GM12878 (cell line): ENCODE measurements around the gene SLC31A1. TPM values are rescaled to one million over a fixed set of nuclear protein-coding genes. Genes with fewer than 3 reads are reported as not detected.

Experiments
- ATAC-seq: fragments of 200-7000 bp; cut with Tn5 transposase; 3 replicates; pipeline ENCODE4 v1.9.1; 2020; ENCODE audit warnings: mild to moderate bottlenecking, moderate library complexity
- BruUV-seq: library from RNA; stranded (reverse); fragments of 400-500 nt; replicated peaks from 2 replicates; lab custom pipeline; 2021; lab: Mats Ljungman, UMichigan
- CTCF ChIA-PET: fragments of 300-600 bp; sonication (Branson Sonifier 250); formaldehyde crosslinking; extraction: SDS; loops from one replicate; lab custom pipeline; 2021; ENCODE audit warnings: inconsistent platforms; lab: Yijun Ruan, JAX
- POLR2A ChIA-PET: fragments of 350-600 bp; formaldehyde crosslinking; extraction: SDS; loops from one replicate; lab custom pipeline; 2021; ENCODE audit warnings: inconsistent platforms; lab: Charles Lee
- RAD21 ChIA-PET: fragments of 300-600 bp; sonication (Branson Sonifier 250); formaldehyde crosslinking; loops from one replicate; lab custom pipeline; 2023; ENCODE audit warnings: antibody characterized with exemption; ENCODE audit not compliant: unreplicated experiment; lab: Charles Lee
- SMC1A ChIA-PET: fragments of 300-600 bp; sonication (Branson Sonifier 250); formaldehyde crosslinking; loops from one replicate; lab custom pipeline; 2023; ENCODE audit not compliant: unreplicated experiment, uncharacterized antibody; lab: Charles Lee
- DNase-seq: peaks from one replicate; pipeline ENCODE4 v3.0.0-alpha.2; 2011; ENCODE audit warnings: low read depth, low spot score
- FAIRE-seq: peaks from 3 replicates; lab custom pipeline; 2011; peaks lifted over from hg19 to GRCh38; lab: Jason Lieb, UNC
- H2AFZ ChIP-seq: 2 replicates; pipeline ENCODE4 v1.6.0; 2011; ENCODE audit warnings: low read depth, low read length, control low read depth; ENCODE audit not compliant: control insufficient read depth
- H3K27ac ChIP-seq: 2 replicates; pipeline ENCODE4 v1.5.1; 2011; ENCODE audit warnings: control low read depth; ENCODE audit not compliant: control insufficient read depth, insufficient read depth
- H3K27me3 ChIP-seq, 2 experiments: replicated peaks in 1 of 2; 2 replicates each; pipeline versions ENCODE4 v1.6.0 to v1.6.1; 2011; ENCODE audit warnings: low read length in 1 of 2; ENCODE audit not compliant: control insufficient read depth in 2 of 2, insufficient read depth in 2 of 2
- H3K36me3 ChIP-seq, 2 experiments: 2 replicates each; pipeline ENCODE4 v1.5.1; 2011; ENCODE audit warnings: low read length in 1 of 2; ENCODE audit not compliant: control insufficient read depth in 2 of 2, insufficient read depth in 2 of 2
- H3K4me1 ChIP-seq: 2 replicates; pipeline ENCODE4 v1.6.1; 2011; ENCODE audit warnings: mild to moderate bottlenecking, low read length, moderate library complexity, mixed read lengths; ENCODE audit not compliant: control insufficient read depth, insufficient read depth
- H3K4me2 ChIP-seq: 2 replicates; pipeline ENCODE4 v1.6.0; 2011; ENCODE audit warnings: control low read depth; ENCODE audit not compliant: control insufficient read depth, insufficient read depth
- H3K4me3 ChIP-seq: fragments of 200-600 bp; sonication (generic); 2 replicates; pipeline ENCODE4 v1.5.1; 2016
- H3K79me2 ChIP-seq: 2 replicates; pipeline ENCODE4 v1.6.0; 2011; ENCODE audit warnings: low read length; ENCODE audit not compliant: control insufficient read depth, insufficient read depth
- H3K9ac ChIP-seq: 2 replicates; pipeline ENCODE4 v1.8.0; 2011; ENCODE audit warnings: low read length, control low read depth, mixed read lengths; ENCODE audit not compliant: control insufficient read depth, insufficient read depth
- H3K9me3 ChIP-seq: replicated peaks from 3 replicates; pipeline ENCODE4 v1.5.1; 2011; ENCODE audit warnings: mild to moderate bottlenecking, low read length; ENCODE audit not compliant: control insufficient read depth, insufficient read depth
- H4K20me1 ChIP-seq: 2 replicates; pipeline ENCODE4 v1.6.0; 2011; ENCODE audit not compliant: control insufficient read depth, insufficient read depth
- BCL11A ChIP-seq: IDR thresholded peaks from 2 replicates; pipeline ENCODE4 v1.6.1; 2011; ENCODE audit warnings: low read depth, low read length
- BHLHE40 ChIP-seq, 2 experiments: fragments of 450-650 bp in 1 of 2; IDR thresholded peaks; 2 replicates each; pipeline ENCODE4 v1.6.1; 2011 to 2017; ENCODE audit warnings: low read depth in 2 of 2, borderline replicate concordance in 1 of 2, improper control_type of control experiment in 1 of 2, low read length in 1 of 2, mild to moderate bottlenecking in 1 of 2
- CEBPB ChIP-seq, 2 experiments: fragments of 150-350 bp in 1 of 2; IDR thresholded peaks; 2 replicates each; pipeline ENCODE4 v1.6.1; 2012 to 2014; ENCODE audit warnings: low read depth in 2 of 2, low read length in 2 of 2, borderline replicate concordance in 1 of 2, inconsistent platforms in 1 of 2
- EP300 ChIP-seq, 2 experiments: fragments of 150-350 bp in 1 of 2; IDR thresholded peaks; 2 replicates each; pipeline ENCODE4 v1.6.1; 2011 to 2012; ENCODE audit warnings: low read depth in 2 of 2, low read length in 2 of 2, borderline replicate concordance in 1 of 2, improper control_type of control experiment in 1 of 2, inconsistent platforms in 1 of 2; ENCODE audit not compliant: control insufficient read depth in 1 of 2
- KLF5 ChIP-seq: fragments of 450-650 bp; IDR thresholded peaks from 2 replicates; pipeline ENCODE4 v1.6.1; 2014; ENCODE audit warnings: mild to moderate bottlenecking; ENCODE audit not compliant: partially characterized antibody
- MLLT1 ChIP-seq: fragments of 450-650 bp; IDR thresholded peaks from 2 replicates; pipeline ENCODE4 v1.6.1; 2016; ENCODE audit warnings: mild to moderate bottlenecking
- NR2F1 ChIP-seq: fragments of 450-650 bp; conservative IDR thresholded peaks from 2 replicates; pipeline ENCODE4 v1.6.1; 2017; ENCODE audit warnings: mild to moderate bottlenecking
- POLR2AphosphoS5 ChIP-seq: IDR thresholded peaks from 2 replicates; pipeline ENCODE4 v1.6.1; 2011; ENCODE audit warnings: mild to moderate bottlenecking, low read length, inconsistent platforms
- STAT3 ChIP-seq: IDR thresholded peaks from 2 replicates; pipeline ENCODE4 v1.6.1; 2011; ENCODE audit warnings: low read depth, low read length, improper control_type of control experiment
- TBL1XR1 ChIP-seq: IDR thresholded peaks from 2 replicates; pipeline ENCODE4 v1.6.1; 2012; ENCODE audit warnings: low read depth, low read length, improper control_type of control experiment
- ZBED1 ChIP-seq: IDR thresholded peaks from 2 replicates; pipeline ENCODE4 v1.6.1; 2016; ENCODE audit warnings: borderline replicate concordance
- ZBTB40 ChIP-seq: fragments of 450-650 bp; IDR thresholded peaks from 2 replicates; pipeline ENCODE4 v1.6.1; 2016; ENCODE audit warnings: mild to moderate bottlenecking, moderate library complexity, borderline replicate concordance
- WGBS: methylation state at CpG from one replicate; pipeline ENCODE4 v1.1.6; 2016; ENCODE audit warnings: low lambda C conversion rate; ENCODE audit not compliant: insufficient replicate concordance, insufficient coverage; ENCODE audit errors: missing lambda C conversion rate; 5-methylcytosine and 5-hydroxymethylcytosine counted together
- in situ Hi-C: fragments of 300-500 bp; cut with MboI; formaldehyde crosslinking; loops from 9 replicates; pipeline ENCODE4 v1.14.3; 2018; ENCODE audit warnings: mixed read lengths
- intact Hi-C: fragments of 100-400 bp; cut with micrococcal nuclease; formaldehyde crosslinking; loops from one replicate; pipeline ENCODE4 v1.14.2; 2022; ENCODE audit not compliant: unreplicated experiment
- polyA plus RNA-seq, 11 experiments: library from polyadenylated mRNA; depleted of rRNA in 4 of 11; unstranded in 6 of 11; stranded (reverse) in 5 of 11; fragments of >200 nt; fragmentation: Nextera tagmentation in 4 of 11; fragmentation: Illumina TruSeq in 1 of 11; extraction: Ambion mirVana in 4 of 11; extraction: Trizol in 1 of 11; gene quantifications; 1 replicate in 1 of 11; 2 replicates in 10 of 11; pipeline versions ENCODE4 v1.2.1 to v1.2.3, GENCODE V29; 2011 to 2016; ENCODE audit warnings: inconsistent platforms in 2 of 11, missing spikeins in 2 of 11, low read depth in 1 of 11
- total RNA-seq, 4 experiments: library from RNA; depleted of rRNA in 3 of 4; stranded (reverse); fragments of >200 nt in 3 of 4; fragmentation: Illumina TruSeq in 1 of 4; extraction: Trizol in 1 of 4; gene quantifications; 2 replicates each; pipeline versions ENCODE4 v1.2.1 to v1.2.3, GENCODE V29; 2013 to 2021
- TF ChIP-seq, protein P1 (sequence below): fragments of 150-350 bp; IDR thresholded peaks from 2 replicates; pipeline ENCODE4 v1.6.1; 2014; ENCODE audit warnings: mild to moderate bottlenecking, low read depth, low read length

SLC31A1 gene
- total and polyA plus RNA-seq, 10 of the 15 experiments (the other 5 are each of a cell fraction or from before 2014, with no cell fraction given), result 7.3 to 16.2 (median 10.5) TPM

DNA sequence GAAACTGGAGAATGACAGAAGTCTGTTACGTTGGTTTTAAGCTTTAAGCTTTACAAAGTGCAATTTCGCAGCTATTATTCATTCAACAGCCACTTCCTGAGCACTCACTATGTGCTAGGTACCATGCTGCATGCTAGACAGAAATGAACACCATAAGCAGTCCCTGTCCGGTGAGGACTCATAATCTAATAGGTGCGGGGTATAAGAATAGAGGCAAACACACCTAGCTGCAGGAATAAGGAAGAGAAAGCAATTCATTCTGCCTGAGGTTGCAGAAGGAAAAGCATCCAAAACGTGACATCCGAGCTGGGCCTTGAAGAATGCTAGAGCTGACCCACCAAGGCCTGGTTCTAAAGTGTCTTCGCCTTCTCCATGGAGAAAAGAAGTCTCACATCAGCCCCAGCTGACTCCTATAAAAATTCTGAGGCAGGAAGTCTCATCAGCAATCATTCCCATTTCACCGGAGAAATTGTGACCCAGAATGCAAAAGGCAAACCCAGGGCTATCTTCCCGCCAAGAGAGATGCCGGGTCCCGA is 809 bp upstream of the SLC31A1 start:
- peaks cover 4% of the 10 kb centered on the region; the same call in 1 of the 2 replicates for H3K4me1 ChIP-seq
- H3K79me2 ChIP-seq, result peaks cover 75% of the 10 kb centered on the region
- TF ChIP-seq BHLHE40 (IDR thresholded peaks at IDR 0.05; ENCODE audit: borderline replicate concordance in 1 of 2, low read depth in 2 of 2, low read length in 1 of 2), result peak; percentile 60 to 62; a peak in 2 of 4 replicates
- TF ChIP-seq POLR2AphosphoS5, result no peak
- TF ChIP-seq STAT3, result no peak
- TF ChIP-seq BCL11A, result no peak
- no peak for TF ChIP-seq EP300 (IDR thresholded peaks at IDR 0.05; ENCODE audit: borderline replicate concordance in 1 of 2, control insufficient read depth in 1 of 2, low read depth in 2 of 2, low read length in 2 of 2)
- TF ChIP-seq KLF5, result no peak
- no peak for TF ChIP-seq CEBPB (IDR thresholded peaks at IDR 0.05; ENCODE audit: borderline replicate concordance in 1 of 2, low read depth in 2 of 2, low read length in 2 of 2)
- TF ChIP-seq ZBTB40, result 0 out of 2 replicates have a peak, but pooled peaks have one; percentile 25
- TF ChIP-seq TBL1XR1, result no peak
- no peak for TF ChIP-seq ZBED1
- no peak for TF ChIP-seq MLLT1
- TF ChIP-seq, protein P1, sequence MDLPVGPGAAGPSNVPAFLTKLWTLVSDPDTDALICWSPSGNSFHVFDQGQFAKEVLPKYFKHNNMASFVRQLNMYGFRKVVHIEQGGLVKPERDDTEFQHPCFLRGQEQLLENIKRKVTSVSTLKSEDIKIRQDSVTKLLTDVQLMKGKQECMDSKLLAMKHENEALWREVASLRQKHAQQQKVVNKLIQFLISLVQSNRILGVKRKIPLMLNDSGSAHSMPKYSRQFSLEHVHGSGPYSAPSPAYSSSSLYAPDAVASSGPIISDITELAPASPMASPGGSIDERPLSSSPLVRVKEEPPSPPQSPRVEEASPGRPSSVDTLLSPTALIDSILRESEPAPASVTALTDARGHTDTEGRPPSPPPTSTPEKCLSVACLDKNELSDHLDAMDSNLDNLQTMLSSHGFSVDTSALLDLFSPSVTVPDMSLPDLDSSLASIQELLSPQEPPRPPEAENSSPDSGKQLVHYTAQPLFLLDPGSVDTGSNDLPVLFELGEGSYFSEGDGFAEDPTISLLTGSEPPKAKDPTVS, result no peak
- no peak for TF ChIP-seq NR2F1
- under 1% methylated on average over 11 of the region's 11 CpGs for WGBS
- ATAC-seq, result peak; percentile 31
- POLR2A ChIA-PET, result interaction anchor here (0.9 to 4.5 kb wide), 6 partner anchors 11 to 734 kb away, joined by 3 to 32 read pairs (median 8); partner anchors contain the start of genes C9orf43, CDC26, KIAA1958 and POLE3
- no peak for DNase-seq
- H3K4me2 ChIP-seq, result peak overlapping the region; percentile 98
- H3K9ac ChIP-seq, result peak overlapping the region; percentile 70
- in situ Hi-C loops (no loop called here), intact Hi-C loops (loop anchor here (1.0 to 5.0 kb wide), 2 partner anchors 55 to 162 kb away; partner anchors contain the start of genes CDC26 and PRPF4)
- peak overlapping the region; percentile 95 for H3K27ac ChIP-seq
- RAD21 ChIA-PET, result interaction anchor here (0.8 to 5.1 kb wide), 12 partner anchors 11 to 437 kb away, joined by 3 to 32 read pairs (median 4); partner anchors contain the start of genes C9orf43, CDC26, POLE3 and PRPF4
- CTCF ChIA-PET, result interaction anchor here (0.8 to 4.8 kb wide), 10 partner anchors 11 to 364 kb away, joined by 3 to 52 read pairs (median 4); partner anchors contain the start of genes C9orf43, CDC26, POLE3 and PRPF4
- peak overlapping the region; percentile 92 for H2AFZ ChIP-seq
- H3K4me3 ChIP-seq, result peak overlapping the region; percentile 86
- FAIRE-seq, result no peak
- TSS peak; percentile 74 for BruUV-seq
- no peaks in the 10 kb centered on the region for H4K20me1 ChIP-seq
- H3K27me3 ChIP-seq, result no peaks in the 10 kb centered on the region
- SMC1A ChIA-PET, result interaction anchor here (0.6 to 5.0 kb wide), 16 partner anchors 7 to 190 kb away, joined by 3 to 68 read pairs (median 6); partner anchors contain the start of genes C9orf43, CDC26, POLE3 and PRPF4
- no peaks in the 10 kb centered on the region for H3K9me3 ChIP-seq
- 0 out of 4 replicates have a peak, but pooled peaks cover 0 to 7% of the 10 kb centered on the region in 2 experiments for H3K36me3 ChIP-seq
